Activated CD4-positive, alpha-beta T cell treated with anti-CD3 and anti-CD28 coated beads for 1 hour (primary cell): ENCODE results near the gene ERC2.

Experiments
- DNase-seq: peaks from one replicate; pipeline ENCODE4 v3.0.0-alpha.2; 2020

ERC2 gene

DNA sequence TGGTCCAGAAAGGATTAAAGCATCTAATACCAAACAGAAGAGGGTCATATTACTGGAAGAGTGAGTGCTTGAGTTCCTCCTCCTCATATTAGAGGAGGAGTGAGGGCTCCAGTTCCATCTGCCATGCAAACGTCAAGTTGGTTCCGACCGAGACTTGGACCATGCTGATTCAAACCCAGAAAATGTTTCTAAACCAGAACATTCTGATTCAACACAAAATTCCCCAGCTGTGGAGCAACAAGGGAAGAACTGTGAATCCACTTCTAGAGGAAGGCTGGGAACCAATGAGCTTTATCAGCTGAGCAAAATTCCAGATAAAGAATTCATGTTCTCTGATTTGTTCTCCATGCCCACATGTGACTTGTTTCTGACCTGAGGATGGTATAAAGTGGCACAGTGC lies 845.5 kb downstream of the ERC2 start:
- DNase-seq = no peak

DNA sequence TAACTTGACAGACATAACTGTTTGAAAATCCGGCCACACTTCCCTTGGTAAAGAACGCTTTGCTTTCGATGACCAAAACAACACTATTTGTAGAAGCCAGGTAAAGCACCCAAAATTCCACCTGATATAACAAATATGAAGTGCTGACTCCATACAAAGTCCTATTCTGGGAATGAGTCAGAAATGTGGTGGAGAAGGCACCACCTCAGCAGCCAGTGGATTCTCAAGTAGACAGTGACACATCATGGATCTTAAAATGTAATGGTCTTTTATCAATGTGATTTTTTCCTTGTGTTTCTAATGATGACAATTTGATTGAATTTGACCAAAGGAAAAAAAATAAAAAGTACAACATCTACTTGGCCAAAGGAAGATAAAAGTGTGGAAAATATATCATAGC lies 846.2 kb downstream of the ERC2 start:
- DNase-seq = no peak

DNA sequence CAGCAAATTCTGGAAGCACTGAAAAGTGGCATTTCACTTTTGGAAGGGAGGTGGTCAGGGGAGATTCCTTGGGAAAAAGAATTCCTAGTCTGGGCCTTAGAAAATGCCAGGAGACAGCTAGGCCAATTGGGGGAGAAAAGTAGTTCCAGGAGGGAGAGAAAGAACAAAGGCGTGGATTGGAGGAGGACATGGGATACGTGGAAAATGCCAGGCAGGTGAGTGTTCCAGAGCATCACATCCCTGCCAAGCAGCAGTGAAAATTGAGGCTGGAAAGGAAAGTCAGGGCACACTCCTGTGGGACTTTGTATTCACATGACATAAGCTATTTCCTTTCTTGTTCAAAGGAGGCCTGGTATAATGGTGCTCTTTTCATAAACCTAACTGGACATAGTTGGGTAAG lies 846.6 kb downstream of the ERC2 start:
- DNase-seq = no peak

DNA sequence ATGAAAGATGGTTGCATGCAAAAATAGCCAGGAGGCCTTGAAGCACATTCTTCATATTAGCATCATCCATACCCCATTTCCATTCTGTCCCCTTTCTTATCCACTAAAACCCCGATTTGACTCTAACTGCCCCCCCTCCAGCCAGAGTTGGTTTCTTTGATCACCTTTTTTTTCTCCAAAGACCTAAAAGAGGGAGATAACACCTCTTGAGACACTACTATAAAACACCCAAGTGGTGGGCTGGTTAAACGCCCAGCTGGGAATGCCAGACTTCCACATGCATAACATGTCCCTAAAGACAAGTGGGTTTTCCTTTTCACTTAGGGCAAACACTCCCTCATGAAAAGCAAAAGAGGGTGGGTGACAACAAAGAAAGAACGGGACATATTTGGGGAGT lies 847.2 kb downstream of the ERC2 start:
- DNase-seq = no peak

DNA sequence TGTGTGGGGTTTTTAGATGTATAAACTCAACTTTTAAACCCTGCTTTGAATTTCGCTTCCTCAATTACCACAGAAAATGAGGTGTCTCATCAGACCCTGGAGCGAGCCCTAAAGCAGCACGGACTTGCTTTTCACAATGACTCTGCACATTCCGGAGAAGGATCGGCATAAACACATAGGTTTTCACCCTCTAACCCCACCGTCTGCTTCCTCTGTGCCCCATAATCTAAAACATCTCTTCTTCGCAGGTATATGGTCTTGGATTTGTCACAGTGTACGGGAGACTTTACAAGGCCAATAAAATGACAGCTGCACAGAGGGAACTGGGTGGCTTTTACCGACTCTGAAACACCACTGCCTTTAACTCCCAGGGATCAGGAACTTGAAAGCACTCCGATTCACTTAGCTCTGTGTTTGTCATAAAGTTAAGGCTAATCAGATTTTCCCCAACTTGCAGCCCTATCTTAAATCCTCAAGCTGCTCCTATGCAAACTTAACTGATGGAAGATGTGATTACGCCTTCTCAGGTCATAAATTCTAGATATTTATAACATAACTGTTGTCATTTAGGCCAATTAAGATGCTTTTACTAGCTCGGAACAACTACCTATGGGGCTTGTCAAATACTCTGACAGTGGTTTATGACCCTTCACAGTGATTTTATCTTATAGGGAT lies 847.8 kb downstream of the ERC2 start:
- no peak for DNase-seq

DNA sequence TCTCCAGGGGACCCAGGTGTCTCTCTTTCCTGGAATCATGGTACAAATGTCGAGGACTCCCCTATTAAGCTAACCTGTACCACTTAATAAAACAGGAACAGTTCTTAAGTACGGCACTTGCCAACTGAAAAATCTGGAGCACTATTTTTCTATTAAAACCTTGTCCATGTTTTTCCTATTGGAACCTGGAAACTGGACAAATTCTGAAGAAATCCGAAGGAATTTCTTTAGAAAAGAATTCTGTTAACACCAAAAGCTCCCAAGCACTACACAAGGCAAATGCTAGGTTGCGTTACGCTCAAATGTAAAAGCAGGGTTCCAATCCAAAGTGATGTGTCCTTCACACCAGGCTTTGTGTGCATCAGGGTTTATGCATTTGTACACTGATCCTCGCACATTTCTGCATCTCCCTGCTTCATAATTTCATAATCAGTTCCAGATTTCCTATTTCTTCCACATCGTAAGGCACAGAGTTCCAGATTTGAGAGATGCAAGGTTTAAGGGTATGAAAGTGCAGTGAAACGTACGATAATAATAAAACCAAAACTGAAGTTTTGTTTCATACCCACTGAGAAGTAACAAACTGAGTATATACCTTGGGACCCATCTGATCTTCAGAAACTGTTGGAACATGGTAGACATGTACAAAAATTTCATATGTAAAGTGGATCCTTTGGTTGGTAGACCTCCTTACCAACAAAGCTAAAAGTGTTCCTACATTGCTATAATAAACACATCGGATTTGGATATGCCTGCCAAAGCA lies 849.0 kb downstream of the ERC2 start:
- DNase-seq = no peak

- no peak for DNase-seq
Measured at GRCh38 chr3:55617385-55617784, 850.9 kb downstream of the ERC2 start.

- no peak for DNase-seq
Measured at GRCh38 chr3:55616803-55617202, 851.5 kb downstream of the ERC2 start.

- DNase-seq = no peak
Measured at GRCh38 chr3:55615694-55616295, 852.5 kb downstream of the ERC2 start.

DNA sequence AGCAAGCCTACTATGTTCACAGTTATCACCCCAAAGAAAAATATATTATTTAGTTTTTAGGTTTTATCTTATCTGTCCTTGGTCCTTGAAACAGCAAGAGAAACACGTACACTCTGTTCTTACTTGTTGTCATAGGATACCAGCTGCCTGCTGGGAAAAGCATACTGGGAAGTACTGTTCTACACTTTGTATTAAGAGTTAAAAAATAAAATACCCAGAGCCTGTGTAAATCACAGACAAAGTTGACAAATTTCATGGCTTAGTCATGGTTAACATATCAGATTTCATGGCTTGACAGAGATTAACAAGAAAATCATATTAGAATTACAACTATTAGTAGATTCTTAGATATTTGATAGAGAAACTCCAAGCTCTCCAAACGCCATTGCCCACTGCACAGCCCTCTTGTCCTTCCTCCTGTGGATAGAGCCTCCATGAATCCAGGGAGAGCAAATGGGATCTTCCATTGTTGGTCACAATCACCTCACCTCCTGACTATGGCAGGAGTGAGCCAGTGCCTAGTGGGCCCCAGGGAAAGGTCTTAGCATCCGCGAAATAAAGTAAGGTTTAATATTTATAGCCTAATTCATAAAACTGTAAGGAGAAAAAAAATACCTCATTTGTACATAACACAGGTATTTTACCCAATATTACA lies 853.1 kb downstream of the ERC2 start:
- DNase-seq = no peak

DNA sequence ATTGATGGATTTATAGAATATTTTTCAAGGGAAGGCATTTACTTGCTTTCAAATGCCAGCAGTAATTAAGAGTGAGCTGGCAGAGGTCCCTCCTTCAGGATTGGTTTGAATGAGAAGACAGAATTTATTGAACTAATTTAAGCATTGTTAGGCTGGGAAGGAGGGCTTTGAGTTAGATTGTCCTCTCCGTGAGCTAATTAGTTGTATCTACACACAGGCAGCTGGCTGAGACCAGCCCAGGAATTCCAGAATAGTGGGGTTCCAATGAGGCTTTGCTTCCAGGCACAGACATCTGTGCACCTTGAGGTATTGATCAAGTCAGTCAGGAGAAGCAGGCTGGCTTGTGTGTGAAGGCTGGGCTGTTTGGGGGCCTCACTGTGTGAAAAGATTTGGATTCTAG lies 857.1 kb downstream of the ERC2 start:
- DNase-seq = no peak

DNA sequence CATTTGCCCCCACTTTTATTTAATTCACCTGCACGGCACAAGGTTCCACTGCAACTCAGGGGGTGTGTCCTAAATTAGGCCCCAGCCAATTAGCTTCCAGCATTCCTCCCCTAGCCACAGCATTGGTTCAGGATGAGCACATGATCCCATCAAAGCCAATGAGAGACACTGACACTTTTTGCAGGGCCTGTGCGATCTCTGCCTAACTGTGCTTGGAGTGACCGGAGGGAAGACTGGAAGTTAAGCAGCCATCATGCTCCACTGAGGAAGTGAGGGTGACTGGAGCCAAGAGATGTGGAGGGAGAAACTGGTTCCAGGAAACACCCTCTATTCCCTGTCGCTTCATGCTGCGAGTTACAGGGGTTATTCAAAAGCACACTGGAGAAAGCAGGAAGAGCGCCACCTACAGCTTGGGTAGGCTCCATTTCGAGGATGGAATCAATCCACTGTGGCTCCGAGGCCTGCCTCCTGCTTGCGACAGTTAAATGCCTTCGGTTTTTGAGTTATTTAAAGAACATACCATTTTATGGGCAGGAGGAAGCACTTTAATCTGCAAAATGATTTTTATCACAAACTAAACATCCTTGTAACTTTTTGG lies 858.9 kb downstream of the ERC2 start:
- DNase-seq = no peak

DNA sequence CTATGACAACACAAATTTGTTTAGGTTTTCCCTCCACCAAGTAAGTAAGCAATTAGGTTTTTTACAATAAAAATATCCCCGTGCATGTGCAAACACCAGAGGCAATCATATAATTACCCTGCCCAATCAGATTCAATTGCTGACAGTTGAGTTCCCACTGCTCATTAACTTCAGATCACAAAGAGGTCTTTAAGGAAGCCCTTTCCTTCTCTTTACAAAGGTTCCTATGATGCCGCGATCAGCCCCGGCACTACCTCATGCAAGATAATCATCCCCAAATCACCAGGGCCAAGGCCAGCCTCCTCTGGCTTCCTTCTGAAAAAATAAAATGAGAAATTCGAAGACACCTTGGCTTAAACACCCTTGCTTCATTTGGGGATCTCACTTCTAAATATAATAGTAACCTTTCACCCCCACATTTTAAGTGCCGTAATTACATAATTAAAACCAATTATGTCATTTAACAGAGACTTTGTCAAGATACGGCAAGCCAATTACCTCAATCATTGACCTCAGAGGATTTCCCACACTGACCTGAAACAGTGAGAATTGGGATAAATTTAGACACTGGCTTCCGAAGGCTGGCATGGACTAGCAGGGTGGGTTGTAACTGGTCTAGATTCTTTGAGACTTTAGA lies 859.8 kb downstream of the ERC2 start:
- no peak for DNase-seq

DNA sequence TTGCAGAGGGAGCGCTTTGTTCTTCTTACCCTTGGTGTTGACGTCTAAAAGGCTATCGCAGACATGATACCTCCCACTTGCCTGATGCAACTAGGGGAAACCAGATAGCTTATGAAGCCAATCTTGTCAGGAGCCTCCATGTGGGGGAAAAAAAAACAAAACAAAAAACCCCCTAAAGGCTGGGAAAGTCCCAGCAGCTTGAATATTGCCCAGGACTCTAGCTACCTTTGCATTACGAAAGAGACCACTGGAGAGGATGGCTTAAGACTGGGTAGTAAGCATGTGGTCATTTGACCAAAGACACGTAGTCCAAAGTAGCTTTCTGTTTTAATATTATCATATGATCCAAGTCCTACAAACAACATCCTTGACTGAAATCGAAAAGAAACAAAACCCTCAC lies 860.4 kb downstream of the ERC2 start:
- DNase-seq = no peak

DNA sequence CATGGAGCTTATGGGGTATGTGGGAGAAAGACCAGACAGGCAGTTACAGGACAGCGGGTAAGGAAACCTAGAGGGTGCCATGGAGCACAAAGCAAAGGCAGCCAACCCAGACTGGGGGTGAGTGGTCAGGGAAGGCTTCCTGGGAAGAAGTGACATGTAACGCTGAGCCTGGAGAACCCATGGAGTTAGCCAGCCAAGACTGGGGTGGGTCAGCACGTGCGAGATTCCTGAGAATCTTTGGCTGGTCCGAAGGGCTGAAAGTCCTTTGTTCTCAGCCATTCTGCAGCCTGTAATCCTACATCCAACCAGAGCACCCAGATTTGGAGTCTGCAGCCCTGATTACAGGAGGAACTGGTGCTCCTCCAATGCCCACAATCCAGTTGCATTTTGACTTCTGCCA lies 861.1 kb downstream of the ERC2 start:
- no peak for DNase-seq

DNA sequence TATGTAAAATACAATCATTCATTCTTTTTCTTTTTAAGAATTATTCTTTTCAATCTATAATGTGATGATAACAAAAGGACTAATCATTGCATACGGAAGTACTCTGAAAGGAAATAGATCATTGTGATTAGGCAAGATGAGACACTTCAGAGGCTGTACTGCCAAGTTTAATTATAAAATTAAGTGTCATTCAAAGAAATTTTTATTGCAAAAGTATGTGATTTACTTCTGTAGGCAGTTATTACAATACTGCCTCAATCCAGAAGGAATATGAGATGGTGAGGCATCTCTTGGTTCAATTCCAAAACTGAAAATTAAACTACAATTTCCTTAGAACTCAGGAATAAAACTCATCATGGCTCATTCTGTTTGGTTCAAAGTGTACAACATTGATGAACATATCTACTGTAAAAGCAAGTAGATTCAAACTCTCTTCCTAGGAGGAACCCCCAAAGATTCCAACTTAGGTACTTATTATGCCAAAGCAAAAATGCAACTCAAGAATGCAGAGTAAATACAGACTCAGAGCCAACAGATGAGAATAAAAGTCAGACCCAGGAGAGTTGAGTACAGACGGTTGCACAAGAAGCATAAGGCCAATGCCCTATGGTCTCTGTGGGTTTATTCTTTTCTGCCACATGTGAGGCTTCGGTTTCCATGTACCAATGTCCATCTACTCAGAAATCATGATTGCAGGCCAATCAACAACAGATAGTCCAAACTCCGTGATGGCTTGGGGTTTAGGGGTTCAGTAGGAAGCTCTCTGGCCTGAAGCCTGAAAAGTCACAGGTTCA lies 862.6 kb downstream of the ERC2 start:
- DNase-seq = no peak

GRCh38 chr3:55604846-55605245 lies 863.4 kb downstream of the ERC2 start:
- DNase-seq = no peak

DNA sequence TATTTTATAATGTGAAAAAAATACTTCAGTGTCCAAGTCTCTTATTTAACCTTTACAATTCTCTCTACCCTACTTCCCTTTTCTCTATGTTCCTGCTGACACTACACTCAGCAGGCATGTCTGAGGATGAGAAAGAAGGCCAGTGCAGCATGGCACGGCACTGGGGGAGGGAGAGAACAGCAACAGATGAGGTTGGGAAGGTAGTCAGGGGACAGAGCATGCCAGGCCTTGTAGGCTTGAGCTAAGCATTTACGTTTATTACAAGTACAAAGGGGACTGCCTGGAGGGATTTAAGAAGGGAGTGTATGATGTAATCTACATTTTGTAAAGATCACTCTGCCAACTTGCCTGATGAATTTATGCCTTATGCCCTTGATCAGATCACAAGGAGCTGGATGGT lies 863.9 kb downstream of the ERC2 start:
- DNase-seq = no peak

DNA sequence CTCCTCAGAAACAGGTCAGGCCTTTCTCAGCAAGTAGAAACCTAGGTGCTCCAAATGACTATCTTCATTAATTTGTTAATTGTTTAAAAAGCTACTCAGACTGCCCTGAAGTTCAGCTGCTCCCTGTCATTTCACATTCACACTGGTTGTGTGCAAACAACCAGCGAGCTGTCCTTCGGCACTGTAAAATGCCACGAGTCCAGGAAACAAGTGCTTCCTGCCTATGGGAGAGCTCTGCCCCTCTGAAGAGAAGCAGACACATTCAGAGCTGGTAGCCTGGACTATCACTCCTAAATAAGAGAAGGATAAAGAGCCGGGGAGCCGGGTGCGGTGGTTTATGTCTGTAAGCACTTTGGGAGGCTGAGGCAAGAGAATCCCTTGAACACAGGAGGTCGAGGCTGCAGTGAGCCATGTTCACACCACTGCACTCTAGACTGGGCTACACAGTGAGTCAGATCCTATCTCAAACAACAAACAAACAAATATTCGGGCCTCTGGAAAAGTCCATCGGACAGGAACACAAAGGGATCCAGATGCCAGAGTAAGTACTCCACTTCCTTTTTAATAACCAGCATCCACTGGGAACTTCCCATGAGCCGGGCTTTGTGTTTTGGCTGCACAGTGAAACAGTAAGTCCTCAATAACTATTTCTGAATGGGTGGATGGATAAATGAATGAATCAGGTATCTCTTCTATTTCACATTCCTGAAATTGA lies 866.7 kb downstream of the ERC2 start:
- DNase-seq = no peak

DNA sequence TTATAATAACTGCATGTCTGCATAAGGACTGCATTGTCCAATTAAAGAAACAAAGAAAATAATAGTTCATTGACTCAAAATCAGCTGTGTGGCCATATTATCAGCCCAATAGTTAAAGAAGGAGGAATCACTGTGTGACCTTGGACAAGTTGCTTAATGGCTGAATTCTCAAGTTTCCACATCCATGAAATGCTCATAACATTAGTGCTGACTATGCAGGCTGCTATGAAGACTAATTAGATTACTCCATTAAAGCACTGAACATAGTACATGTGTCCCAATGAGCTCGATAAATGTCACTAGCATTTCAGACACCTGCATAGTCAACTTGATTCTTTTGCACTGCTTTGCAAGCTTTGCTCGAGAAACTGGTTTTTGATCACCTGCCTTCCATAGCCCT lies 870.0 kb downstream of the ERC2 start:
- no peak for DNase-seq

DNA sequence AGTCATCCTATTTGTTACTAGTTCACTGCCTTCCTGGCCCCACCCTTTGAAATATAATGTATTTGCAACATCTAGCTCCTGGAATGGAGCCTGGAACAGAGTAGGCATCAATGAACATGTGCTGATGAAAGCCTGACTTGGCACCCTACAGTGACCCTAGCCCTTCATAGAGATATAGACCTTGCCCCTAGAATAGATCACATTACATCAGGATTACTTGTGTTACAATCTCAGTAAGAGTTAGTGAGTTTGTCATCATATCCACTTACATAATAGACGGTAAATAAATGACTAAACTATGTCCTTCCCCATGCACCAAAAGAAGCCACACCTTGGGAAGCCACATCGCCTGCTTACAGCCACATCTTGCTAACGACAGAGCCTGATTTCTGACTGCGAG lies 870.6 kb downstream of the ERC2 start:
- DNase-seq = no peak
